GM12874 (cell line): ENCODE measurements around the gene RBMS3.

Experiments
- CTCF ChIP-seq: IDR thresholded peaks from 2 replicates; pipeline ENCODE4 v1.5.1; 2011; ENCODE audit warnings: low read depth, mild to moderate bottlenecking, control low read depth, low read length, moderate library complexity; ENCODE audit not compliant: insufficient read depth

RBMS3 gene

DNA sequence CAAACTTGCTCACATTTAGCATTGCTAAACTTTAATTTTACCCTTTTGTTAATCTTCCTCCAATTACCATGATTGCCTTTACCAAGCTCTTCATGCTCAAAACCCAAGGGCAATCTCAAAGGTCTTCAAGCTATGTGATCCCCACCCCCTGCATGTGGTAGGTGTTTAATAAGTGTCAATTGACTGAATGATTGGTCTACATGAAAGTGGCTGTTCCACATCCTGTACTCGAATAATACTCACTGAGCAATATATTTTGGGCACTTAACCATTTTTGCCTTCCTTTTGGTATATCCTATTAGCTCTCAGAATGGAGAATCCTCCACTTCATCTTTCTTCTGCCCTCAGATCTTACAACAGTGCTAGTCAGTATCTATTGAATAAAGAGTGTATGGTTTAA, 17.1 kb downstream of the RBMS3 start:
- TF ChIP-seq CTCF, result no peak

- TF ChIP-seq CTCF, result no peak
Observed at GRCh38 chr3:29301332-29302019, 20.6 kb downstream of the RBMS3 start.

GRCh38 chr3:29302619-29303018, 21.7 kb downstream of the RBMS3 start:
- no peak for TF ChIP-seq CTCF

DNA sequence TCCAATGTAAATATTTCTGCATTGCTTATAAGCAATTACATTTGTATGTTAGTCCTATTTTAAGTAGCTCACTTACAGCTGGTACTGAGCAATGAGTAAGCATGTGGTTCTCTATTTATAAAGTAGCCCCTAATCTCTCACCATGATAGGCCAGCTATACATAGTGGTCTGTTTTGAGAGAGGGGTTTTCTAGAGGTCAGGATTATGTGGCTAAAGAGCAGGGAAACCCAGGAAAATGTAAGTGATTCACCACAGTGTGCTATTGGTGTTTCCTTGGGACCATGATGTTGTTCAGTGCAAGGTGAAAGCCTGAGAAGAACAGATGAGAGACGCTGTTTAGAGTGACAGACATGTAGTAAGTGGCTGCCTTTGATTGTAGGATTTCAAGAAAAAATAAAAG, 26.4 kb downstream of the RBMS3 start:
- TF ChIP-seq CTCF, result no peak

- no peak for TF ChIP-seq CTCF
Observed at GRCh38 chr3:29310865-29311264, 30.0 kb downstream of the RBMS3 start.

DNA sequence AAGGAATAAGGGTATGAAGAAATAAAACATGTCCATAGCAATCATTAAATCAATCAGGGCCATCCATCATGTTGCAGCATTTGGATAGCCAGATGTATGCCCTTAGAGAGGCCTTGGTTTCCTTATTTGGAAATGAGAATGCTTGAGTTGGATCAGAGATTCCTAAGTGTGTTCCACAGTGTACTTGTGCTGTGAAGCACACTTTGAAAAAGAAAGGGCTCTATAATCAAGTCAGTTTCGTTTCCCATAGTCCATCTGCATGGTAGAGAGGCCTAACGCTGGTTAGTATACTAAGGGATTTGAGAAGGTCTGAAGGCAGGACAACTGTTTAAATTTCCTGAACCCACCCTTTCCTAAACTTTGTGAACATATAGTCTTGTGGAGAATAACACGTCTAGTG, 30.9 kb downstream of the RBMS3 start:
- no peak for TF ChIP-seq CTCF

GRCh38 chr3:29312395-29312794, 31.5 kb downstream of the RBMS3 start:
- TF ChIP-seq CTCF, result no peak
